Measurements from ENCODE around the gene FDX2. TPM values are rescaled to one million over a fixed set of nuclear protein-coding genes. Genes with fewer than 3 reads are reported as not detected.

The FDX2 gene
- total and polyA plus RNA-seq, 4 donors, result 5.8 to 18.7 (median 10.0) TPM

DNA sequence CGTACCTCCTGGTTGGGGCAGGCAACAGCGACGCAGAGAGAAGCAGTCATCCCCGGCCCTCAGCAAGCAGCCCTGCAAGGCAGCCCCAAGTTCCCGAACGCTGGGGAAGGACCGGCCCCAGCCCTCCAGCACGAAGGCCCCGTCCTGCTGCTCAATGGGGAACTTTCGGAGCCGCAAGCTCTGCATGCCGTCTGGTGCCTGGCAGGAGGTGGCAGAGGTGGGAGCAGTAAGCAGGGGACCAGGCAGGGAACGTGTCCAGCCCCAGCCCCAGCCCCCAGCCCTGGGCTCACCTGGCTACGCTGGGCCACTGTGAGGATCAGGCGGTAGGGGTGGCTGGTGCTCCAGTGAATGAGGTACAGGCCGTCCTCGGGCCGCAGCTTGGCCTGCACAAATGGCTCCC lies 46.4 kb upstream of the FDX2 start:
- H3K9me3 ChIP-seq (ENCODE audit: control insufficient read depth in 4 of 4, low read length in 3 of 4), result no peaks in the 10 kb centered on the region
- H3K27ac ChIP-seq (ENCODE audit: low read depth in 1 of 2, low read length in 2 of 2), result no peak overlapping the region
- H3K4me3 ChIP-seq (ENCODE audit: low read depth in 1 of 3, low read length in 3 of 3), result no peak overlapping the region
- H3K27me3 ChIP-seq (ENCODE audit: control insufficient read depth in 4 of 4, insufficient read depth in 4 of 4, low read length in 3 of 4), result no peaks in the 10 kb centered on the region
- 96% methylated on average over 18 of the region's 18 CpGs for whole genome bisulfite sequencing
- no peak for DNase-seq (ENCODE audit: low spot score)
- H3K9ac ChIP-seq (ENCODE audit: low read depth in 1 of 2, low read length in 2 of 2), result no peak overlapping the region
- TF ChIP-seq EGR1 (IDR thresholded peaks at IDR 0.05; ENCODE audit: low read depth in 2 of 2), result no peak
- TF ChIP-seq REST (IDR thresholded peaks at IDR 0.05), result no peak
- TF ChIP-seq HNF4G (IDR thresholded peaks at IDR 0.05), result no peak
- TF ChIP-seq YY1 (IDR thresholded peaks at IDR 0.05), result no peak
- TF ChIP-seq, protein P1, sequence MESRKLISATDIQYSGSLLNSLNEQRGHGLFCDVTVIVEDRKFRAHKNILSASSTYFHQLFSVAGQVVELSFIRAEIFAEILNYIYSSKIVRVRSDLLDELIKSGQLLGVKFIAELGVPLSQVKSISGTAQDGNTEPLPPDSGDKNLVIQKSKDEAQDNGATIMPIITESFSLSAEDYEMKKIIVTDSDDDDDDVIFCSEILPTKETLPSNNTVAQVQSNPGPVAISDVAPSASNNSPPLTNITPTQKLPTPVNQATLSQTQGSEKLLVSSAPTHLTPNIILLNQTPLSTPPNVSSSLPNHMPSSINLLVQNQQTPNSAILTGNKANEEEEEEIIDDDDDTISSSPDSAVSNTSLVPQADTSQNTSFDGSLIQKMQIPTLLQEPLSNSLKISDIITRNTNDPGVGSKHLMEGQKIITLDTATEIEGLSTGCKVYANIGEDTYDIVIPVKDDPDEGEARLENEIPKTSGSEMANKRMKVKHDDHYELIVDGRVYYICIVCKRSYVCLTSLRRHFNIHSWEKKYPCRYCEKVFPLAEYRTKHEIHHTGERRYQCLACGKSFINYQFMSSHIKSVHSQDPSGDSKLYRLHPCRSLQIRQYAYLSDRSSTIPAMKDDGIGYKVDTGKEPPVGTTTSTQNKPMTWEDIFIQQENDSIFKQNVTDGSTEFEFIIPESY (IDR thresholded peaks at IDR 0.05), result no peak
- TF ChIP-seq, protein P2, sequence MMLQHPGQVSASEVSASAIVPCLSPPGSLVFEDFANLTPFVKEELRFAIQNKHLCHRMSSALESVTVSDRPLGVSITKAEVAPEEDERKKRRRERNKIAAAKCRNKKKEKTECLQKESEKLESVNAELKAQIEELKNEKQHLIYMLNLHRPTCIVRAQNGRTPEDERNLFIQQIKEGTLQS (IDR thresholded peaks at IDR 0.05), result no peak
- no peak for TF ChIP-seq GABPA (IDR thresholded peaks at IDR 0.05 in 1 of 2, conservative IDR thresholded peaks at IDR 0.05 in 1 of 2)
- TF ChIP-seq FOXA2 (IDR thresholded peaks at IDR 0.05), result no peak
- H3K4me1 ChIP-seq (ENCODE audit: control insufficient read depth in 4 of 4, insufficient read depth in 4 of 4, low read length in 3 of 4), result peaks cover 0 to 5% (median 3%) of the 10 kb centered on the region in 4 donors
- H3K36me3 ChIP-seq (ENCODE audit: control insufficient read depth in 4 of 4, insufficient read depth in 3 of 4, low read depth in 1 of 4, low read length in 3 of 4), result peaks cover 14 to 70% (median 23%) of the 10 kb centered on the region in 4 donors

GRCh38 chr19:10361569-10362011 lies 45.8 kb upstream of the FDX2 start:
- peaks cover 16 to 68% (median 24%) of the 10 kb centered on the region in 4 donors for H3K36me3 ChIP-seq (ENCODE audit: control insufficient read depth in 4 of 4, insufficient read depth in 3 of 4, low read depth in 1 of 4, low read length in 3 of 4)
- H3K9me3 ChIP-seq (ENCODE audit: control insufficient read depth in 4 of 4, low read length in 3 of 4), result no peaks in the 10 kb centered on the region
- H3K27me3 ChIP-seq (ENCODE audit: control insufficient read depth in 4 of 4, insufficient read depth in 4 of 4, low read length in 3 of 4), result no peaks in the 10 kb centered on the region
- no peak for TF ChIP-seq SP1 (IDR thresholded peaks at IDR 0.05)
- no peak for TF ChIP-seq RXRA (IDR thresholded peaks at IDR 0.05)
- no peak for TF ChIP-seq MAX (IDR thresholded peaks at IDR 0.05)
- TF ChIP-seq RAD21 (IDR thresholded peaks at IDR 0.05), result no peak
- H3K27ac ChIP-seq (ENCODE audit: low read depth in 1 of 2, low read length in 2 of 2), result no peak overlapping the region
- no peak overlapping the region for H3K4me3 ChIP-seq (ENCODE audit: low read depth in 1 of 3, low read length in 3 of 3)
- peaks cover 0 to 5% (median 3%) of the 10 kb centered on the region in 4 donors for H3K4me1 ChIP-seq (ENCODE audit: control insufficient read depth in 4 of 4, insufficient read depth in 4 of 4, low read length in 3 of 4)
- no peak overlapping the region for H3K9ac ChIP-seq (ENCODE audit: low read depth in 1 of 2, low read length in 2 of 2)
- 92% methylated on average over 16 of the region's 16 CpGs for WGBS
- no peak for DNase-seq (ENCODE audit: low spot score)

- 98% methylated on average over 12 of the region's 12 CpGs for WGBS
- H3K27me3 ChIP-seq (ENCODE audit: control insufficient read depth in 4 of 4, insufficient read depth in 4 of 4, low read length in 3 of 4), result no peaks in the 10 kb centered on the region
- no peak for DNase-seq (ENCODE audit: low spot score)
- no peak overlapping the region for H3K4me3 ChIP-seq (ENCODE audit: low read depth in 1 of 3, low read length in 3 of 3)
- H3K4me1 ChIP-seq (ENCODE audit: control insufficient read depth in 4 of 4, insufficient read depth in 4 of 4, low read length in 3 of 4), result peaks cover 4 to 19% (median 12%) of the 10 kb centered on the region in 4 donors
- H3K9me3 ChIP-seq (ENCODE audit: control insufficient read depth in 4 of 4, low read length in 3 of 4), result no peaks in the 10 kb centered on the region
- H3K36me3 ChIP-seq (ENCODE audit: control insufficient read depth in 4 of 4, insufficient read depth in 3 of 4, low read depth in 1 of 4, low read length in 3 of 4), result peaks cover 6 to 47% (median 21%) of the 10 kb centered on the region in 4 donors
- no peak overlapping the region for H3K9ac ChIP-seq (ENCODE audit: low read depth in 1 of 2, low read length in 2 of 2)
- no peak overlapping the region for H3K27ac ChIP-seq (ENCODE audit: low read depth in 1 of 2, low read length in 2 of 2)
- TF ChIP-seq, protein P2 (IDR thresholded peaks at IDR 0.05), result no peak
- TF ChIP-seq EGR1 (IDR thresholded peaks at IDR 0.05; ENCODE audit: low read depth in 2 of 2), result no peak
- no peak for TF ChIP-seq YY1 (IDR thresholded peaks at IDR 0.05)
- TF ChIP-seq REST (IDR thresholded peaks at IDR 0.05), result no peak
- TF ChIP-seq GABPA (IDR thresholded peaks at IDR 0.05 in 1 of 2, conservative IDR thresholded peaks at IDR 0.05 in 1 of 2), result no peak
- no peak for TF ChIP-seq HNF4G (IDR thresholded peaks at IDR 0.05)
- no peak for TF ChIP-seq SP1 (IDR thresholded peaks at IDR 0.05)
- TF ChIP-seq JUND (IDR thresholded peaks at IDR 0.05), result no peak
- no peak for TF ChIP-seq HNF4A (conservative IDR thresholded peaks at IDR 0.05)
- no peak for TF ChIP-seq FOXA2 (IDR thresholded peaks at IDR 0.05)
- no peak for TF ChIP-seq FOXA1 (IDR thresholded peaks at IDR 0.05)
- TF ChIP-seq RAD21 (IDR thresholded peaks at IDR 0.05), result no peak
These were observed 40.6 kb upstream of the FDX2 start for GRCh38 chr19:10356431-10356830.
